ENCODE measurements around the gene KPNA2. TPM values are rescaled to one million over a fixed set of nuclear protein-coding genes. Genes with fewer than 3 reads are reported as not detected.
"Not testable (repeated sequence)": the region's sequence is repeated elsewhere in the genome, so short reads cannot be mapped to it uniquely, and the experiment has no call there.

The KPNA2 gene
- polyA plus RNA-seq, 5 donors, result 66.9 to 149 (median 71.2) TPM

- DNase-seq, result not testable (repeated sequence)
These were observed 17.0 kb upstream of the KPNA2 start for GRCh38 chr17:68018493-68018892.

GRCh38 chr17:68019336-68019674 lies 16.2 kb upstream of the KPNA2 start:
- no peak for DNase-seq

GRCh38 chr17:68019675-68020408 lies 15.7 kb upstream of the KPNA2 start:
- DNase-seq, result peak; percentile 96 to 98

GRCh38 chr17:68020409-68020756 lies 15.2 kb upstream of the KPNA2 start:
- no peak for DNase-seq

GRCh38 chr17:68020791-68021190 lies 14.7 kb upstream of the KPNA2 start:
- DNase-seq, result peak in 1 of 2 donors; percentile 2

GRCh38 chr17:68021963-68022362 lies 13.6 kb upstream of the KPNA2 start:
- no peak for DNase-seq

- DNase-seq, result not testable (repeated sequence)
These were observed 13.0 kb upstream of the KPNA2 start for GRCh38 chr17:68022547-68022946.

GRCh38 chr17:68029512-68030215 lies 5.9 kb upstream of the KPNA2 start:
- DNase-seq, result no peak

GRCh38 chr17:68033636-68034451 lies 1.7 kb upstream of the KPNA2 start:
- DNase-seq, result peak in 1 of 2 donors; percentile 43

GRCh38 chr17:68034452-68034776 lies 1.1 kb upstream of the KPNA2 start:
- no peak for DNase-seq

- no peak for DNase-seq
These were observed 408 bp upstream of the KPNA2 start for GRCh38 chr17:68035131-68035522.

GRCh38 chr17:68036304-68037147 lies 991 bp downstream of the KPNA2 start:
- no peak for DNase-seq

- DNase-seq, result no peak
These were observed 11.8 kb downstream of the KPNA2 start for GRCh38 chr17:68047153-68047846.

GRCh38 chr17:68047890-68048542 lies 12.5 kb downstream of the KPNA2 start:
- not testable (repeated sequence) for DNase-seq

- DNase-seq, result no peak
These were observed 13.5 kb downstream of the KPNA2 start for GRCh38 chr17:68048996-68049395.

GRCh38 chr17:68049812-68050437 lies 14.4 kb downstream of the KPNA2 start:
- not testable (repeated sequence) for DNase-seq

GRCh38 chr17:68051321-68052312 lies 16.1 kb downstream of the KPNA2 start:
- not testable (repeated sequence) for DNase-seq

- no peak for DNase-seq
These were observed 17.3 kb downstream of the KPNA2 start for GRCh38 chr17:68052810-68053209.
